K562 (cell line): ENCODE measurements around the gene GAP43.

Experiments used
- EP300 ChIP-seq: IDR thresholded peaks from 2 replicates; pipeline ENCODE4 v1.6.1; 2012; ENCODE audit warnings: low read length, improper control_type of control experiment
- POLR2G ChIP-seq: fragments of 200-400 bp; formaldehyde crosslinking; IDR thresholded peaks from 2 replicates; pipeline ENCODE4 v1.6.1; 2017; ENCODE audit warnings: low read depth, mild to moderate bottlenecking, antibody characterized with exemption, low read length, moderate library complexity
- TCF7L2 ChIP-seq: fragments of 150-350 bp; IDR thresholded peaks from 2 replicates; pipeline ENCODE4 v1.6.1; 2016; ENCODE audit warnings: low read depth, mild to moderate bottlenecking, low read length, moderate library complexity
- ZNF77 ChIP-seq: fragments of 250-450 bp; sonication (Bioruptor Pico); IDR thresholded peaks from 2 replicates; pipeline ENCODE4 v1.5.0; 2020
- TF ChIP-seq, protein P1 (sequence below), 3 experiments: IDR thresholded peaks in 2 of 3; conservative IDR thresholded peaks in 1 of 3; 2 replicates each; pipeline ENCODE4 v1.5.1; 2011 to 2012; ENCODE audit warnings: low read length in 3 of 3, mild to moderate bottlenecking in 3 of 3, control low read depth in 2 of 3, improper control_type of control experiment in 1 of 3, inconsistent platforms in 1 of 3, low read depth in 1 of 3, mixed read lengths in 1 of 3, moderate library complexity in 1 of 3; ENCODE audit not compliant: insufficient read depth in 2 of 3

DNA sequence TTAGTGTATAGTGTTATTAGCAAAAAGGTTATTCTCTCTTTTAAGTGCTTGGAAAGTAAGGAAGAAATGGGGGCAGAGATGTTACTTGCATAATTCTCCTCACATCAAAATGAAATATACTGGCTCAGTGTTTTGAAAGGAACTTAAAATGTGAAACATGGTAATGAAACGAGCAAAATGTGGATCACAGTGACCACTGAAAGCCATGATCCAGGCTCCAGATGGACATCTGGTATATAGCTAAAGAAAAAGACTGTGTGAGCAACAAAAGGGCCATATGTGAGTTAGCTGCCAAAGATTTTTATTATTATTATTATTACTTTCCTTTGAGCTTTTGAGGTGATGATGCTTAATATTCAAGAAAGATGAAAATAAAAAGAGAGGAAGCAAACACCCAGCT is 89.6 kb downstream of the GAP43 start:
- TF ChIP-seq TCF7L2 (no peak), ZNF77 (CRISPR knock-in tag) (no peak), POLR2G (no peak), EP300 (no peak)
- TF ChIP-seq, protein P1, sequence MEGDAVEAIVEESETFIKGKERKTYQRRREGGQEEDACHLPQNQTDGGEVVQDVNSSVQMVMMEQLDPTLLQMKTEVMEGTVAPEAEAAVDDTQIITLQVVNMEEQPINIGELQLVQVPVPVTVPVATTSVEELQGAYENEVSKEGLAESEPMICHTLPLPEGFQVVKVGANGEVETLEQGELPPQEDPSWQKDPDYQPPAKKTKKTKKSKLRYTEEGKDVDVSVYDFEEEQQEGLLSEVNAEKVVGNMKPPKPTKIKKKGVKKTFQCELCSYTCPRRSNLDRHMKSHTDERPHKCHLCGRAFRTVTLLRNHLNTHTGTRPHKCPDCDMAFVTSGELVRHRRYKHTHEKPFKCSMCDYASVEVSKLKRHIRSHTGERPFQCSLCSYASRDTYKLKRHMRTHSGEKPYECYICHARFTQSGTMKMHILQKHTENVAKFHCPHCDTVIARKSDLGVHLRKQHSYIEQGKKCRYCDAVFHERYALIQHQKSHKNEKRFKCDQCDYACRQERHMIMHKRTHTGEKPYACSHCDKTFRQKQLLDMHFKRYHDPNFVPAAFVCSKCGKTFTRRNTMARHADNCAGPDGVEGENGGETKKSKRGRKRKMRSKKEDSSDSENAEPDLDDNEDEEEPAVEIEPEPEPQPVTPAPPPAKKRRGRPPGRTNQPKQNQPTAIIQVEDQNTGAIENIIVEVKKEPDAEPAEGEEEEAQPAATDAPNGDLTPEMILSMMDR (IDR thresholded peaks at IDR 0.05 in 2 of 3, conservative IDR thresholded peaks at IDR 0.05 in 1 of 3; ENCODE audit: insufficient read depth in 2 of 3, low read depth in 1 of 3, low read length in 3 of 3) = no peak
